LNCAP (cell line): ENCODE results near the gene HTR1D.

Source experiments
- TF ChIP-seq, protein P1 (sequence below): fragments of 450-650 bp; IDR thresholded peaks from 2 replicates; pipeline ENCODE4 v1.5.1; 2017; ENCODE audit warnings: mild to moderate bottlenecking

Gene HTR1D

DNA sequence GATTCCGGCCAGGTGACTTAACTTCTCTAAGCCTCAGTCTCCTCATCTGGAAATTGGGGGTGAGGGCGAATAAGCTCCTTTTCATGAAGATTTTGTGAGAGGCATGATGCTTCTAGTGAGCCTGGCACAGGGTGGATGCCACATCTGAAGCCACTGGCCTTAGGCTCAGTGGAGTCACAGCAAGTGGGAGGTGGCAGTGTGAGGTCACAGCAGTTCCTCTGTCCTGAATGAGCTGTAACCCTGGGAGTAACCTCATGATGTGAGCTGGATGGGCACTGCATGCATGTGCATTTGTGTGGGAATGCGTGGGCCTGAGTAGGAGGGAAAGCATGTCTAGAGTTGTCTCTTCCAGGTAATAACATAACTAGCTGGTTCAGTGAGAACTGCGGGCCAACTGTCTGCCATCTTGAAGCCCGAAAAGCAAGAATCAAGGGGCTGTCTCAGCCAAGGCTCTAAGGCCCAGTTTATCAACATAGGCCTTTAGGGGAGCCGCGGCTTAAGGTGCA lies 27.0 kb upstream of the HTR1D start:
- TF ChIP-seq, protein P1, sequence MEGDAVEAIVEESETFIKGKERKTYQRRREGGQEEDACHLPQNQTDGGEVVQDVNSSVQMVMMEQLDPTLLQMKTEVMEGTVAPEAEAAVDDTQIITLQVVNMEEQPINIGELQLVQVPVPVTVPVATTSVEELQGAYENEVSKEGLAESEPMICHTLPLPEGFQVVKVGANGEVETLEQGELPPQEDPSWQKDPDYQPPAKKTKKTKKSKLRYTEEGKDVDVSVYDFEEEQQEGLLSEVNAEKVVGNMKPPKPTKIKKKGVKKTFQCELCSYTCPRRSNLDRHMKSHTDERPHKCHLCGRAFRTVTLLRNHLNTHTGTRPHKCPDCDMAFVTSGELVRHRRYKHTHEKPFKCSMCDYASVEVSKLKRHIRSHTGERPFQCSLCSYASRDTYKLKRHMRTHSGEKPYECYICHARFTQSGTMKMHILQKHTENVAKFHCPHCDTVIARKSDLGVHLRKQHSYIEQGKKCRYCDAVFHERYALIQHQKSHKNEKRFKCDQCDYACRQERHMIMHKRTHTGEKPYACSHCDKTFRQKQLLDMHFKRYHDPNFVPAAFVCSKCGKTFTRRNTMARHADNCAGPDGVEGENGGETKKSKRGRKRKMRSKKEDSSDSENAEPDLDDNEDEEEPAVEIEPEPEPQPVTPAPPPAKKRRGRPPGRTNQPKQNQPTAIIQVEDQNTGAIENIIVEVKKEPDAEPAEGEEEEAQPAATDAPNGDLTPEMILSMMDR: no peak

DNA sequence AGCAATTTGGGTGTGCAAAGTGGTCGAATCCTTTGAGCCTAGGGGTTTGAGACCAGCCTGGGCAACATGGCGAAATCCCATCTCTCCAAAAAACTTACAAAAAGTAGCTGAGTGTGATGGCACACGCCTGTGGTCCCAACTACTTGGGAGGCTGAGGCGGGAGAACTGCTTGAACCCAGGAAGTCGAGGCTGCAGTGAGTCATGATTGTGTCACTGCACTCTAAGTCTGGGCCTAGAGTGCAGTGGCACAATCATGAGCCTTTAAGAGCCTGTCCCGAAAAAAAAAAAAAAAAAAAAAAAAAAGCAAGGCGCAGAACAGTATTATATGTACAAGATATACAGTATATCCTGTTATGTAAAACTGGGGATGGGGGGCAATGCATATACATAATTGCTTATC lies 25.1 kb upstream of the HTR1D start:
- TF ChIP-seq, protein P1: no peak

DNA sequence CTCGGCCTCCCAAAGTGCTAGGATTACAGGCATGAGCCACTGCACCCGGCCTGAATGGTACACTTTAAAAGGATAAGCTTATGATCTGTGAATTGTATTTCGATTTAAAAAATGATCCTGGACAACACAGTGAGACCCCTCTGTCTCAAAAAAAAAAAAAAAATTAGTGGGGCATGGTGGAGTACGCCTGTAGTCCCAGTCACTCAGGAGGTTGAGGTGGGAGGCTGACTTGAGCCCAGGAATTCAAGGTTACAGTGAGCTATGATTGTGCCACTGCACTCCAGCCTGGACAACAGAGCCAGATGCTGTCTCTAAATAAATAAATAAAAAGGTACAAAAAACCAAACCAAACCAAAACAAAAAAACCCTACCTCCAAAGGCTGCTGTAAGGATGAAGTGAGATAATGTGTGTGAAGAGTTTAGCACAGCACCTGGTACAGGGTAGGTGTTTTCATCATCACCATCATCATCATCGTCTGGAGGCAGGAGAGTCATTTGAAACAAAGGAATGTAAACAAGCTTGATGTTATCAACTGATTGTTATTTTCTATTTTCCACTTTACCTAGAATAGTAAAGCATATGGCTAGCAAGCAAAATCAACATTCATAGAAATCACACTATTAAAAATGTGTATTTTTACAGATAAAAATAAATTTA lies 22.5 kb upstream of the HTR1D start:
- TF ChIP-seq, protein P1: no peak

DNA sequence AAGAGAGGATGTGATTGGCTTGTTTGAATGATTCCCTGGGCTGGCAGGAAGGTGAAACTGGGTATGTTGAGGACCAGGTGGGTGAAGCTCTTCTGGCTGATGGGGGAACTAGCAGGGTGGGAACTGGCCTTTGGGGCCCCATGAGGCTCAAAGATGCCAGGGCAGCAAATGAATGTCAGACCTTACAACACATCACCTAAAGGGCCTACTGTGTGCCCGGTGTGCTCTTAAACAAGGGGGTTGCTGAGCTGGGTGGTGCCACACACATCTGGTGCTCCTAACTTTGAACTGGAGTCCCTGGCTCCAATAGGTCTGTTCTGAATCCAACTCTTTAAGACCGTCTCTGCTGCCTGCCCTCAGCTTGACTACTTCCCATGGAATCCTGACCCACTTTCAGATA lies 21.3 kb upstream of the HTR1D start:
- TF ChIP-seq, protein P1: no peak

DNA sequence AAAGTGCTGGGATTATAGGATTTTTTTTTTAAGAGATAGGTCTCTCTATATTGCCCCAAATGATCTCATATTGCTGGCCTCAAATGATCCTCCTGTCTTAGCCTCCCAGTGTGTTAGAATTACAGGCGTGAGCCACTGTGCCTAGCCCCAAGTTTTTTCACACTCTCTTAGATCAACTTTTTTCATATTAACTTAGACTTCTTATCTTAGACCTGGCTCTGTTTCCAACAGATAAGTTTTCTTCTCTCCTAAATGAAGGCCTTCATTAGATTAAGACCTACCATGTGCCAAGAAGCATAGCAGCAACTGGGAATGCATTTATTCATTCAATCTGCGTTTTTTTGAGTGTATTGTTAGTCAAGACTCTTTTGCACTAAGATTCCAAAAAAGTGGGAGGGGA lies 20.2 kb upstream of the HTR1D start:
- TF ChIP-seq, protein P1: no peak

DNA sequence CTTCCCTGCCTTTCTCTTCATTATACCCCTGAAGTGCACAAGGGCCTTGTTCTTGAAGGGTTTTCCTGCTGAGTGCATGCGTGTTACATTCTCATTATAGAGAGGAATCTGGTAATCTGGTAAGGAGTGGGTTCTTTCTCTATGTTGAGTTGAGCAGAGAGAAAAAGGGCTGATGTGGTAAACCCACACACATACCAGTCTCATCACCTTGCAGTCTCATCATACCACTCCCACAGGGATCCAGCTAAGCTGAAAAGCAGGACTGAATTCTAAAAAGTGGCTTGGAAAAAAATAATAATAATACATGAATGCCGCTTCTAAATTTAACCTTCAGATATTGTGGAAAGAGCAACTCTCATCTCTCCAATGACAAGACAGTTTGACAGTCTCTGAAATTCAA lies 10.5 kb upstream of the HTR1D start:
- TF ChIP-seq, protein P1: no peak

DNA sequence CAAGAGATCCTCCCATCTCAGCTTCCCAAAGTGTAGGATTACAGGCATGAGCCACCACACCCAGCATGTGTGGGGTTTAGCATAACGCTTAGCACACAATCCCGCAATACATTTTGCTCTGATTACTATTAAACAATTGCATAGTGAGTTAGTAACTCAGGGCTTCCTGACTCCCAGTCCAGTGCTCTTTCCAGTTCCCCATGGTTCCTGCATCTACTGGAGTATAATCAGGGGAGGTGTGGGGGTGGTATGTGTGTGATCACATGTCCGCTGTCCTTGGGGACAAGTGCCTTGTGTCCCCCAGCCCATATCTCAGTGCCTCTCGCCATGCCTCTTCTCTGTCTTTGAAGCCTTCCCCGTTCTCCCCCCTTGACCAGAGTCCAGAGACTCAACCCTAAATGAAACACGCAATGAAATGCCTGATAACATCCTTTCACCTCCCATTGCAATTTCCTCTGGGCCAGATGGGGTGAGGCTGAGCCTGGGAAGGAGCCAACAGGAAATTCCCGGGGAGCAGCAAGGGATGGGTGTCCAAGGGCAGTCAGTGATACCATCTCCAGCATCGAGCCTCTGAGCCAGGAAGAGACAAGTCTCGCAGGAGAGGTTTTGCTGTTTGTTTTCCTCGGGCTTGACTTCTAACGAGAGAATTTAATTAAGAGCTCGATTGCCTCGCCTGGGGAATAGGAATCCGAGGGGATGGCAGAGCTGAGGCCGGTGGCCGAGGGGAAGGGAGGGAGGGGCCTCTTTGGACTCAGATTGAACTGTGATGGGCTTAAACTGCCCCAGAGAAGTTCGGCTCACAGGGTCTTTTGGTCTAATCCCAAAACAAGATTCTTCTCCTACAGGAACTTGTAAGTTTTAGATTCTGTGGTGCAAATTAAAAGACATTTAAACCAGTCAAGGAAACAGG lies 7.7 kb upstream of the HTR1D start:
- TF ChIP-seq, protein P1: no peak
